Ovary (tissue), 3 donors: ENCODE measurements around the gene RHBDD2.

ENCODE experiments used
- POLR2A ChIP-seq: fragments of 450-650 bp; IDR thresholded peaks from one replicate; pipeline ENCODE4 v1.6.1; 2017; ENCODE audit warnings: antibody characterized with exemption, mild to moderate bottlenecking, moderate library complexity
- TF ChIP-seq, protein P1 (sequence below), 3 donors: fragments of 450-650 bp in 2 of 3; fragments of 200-600 bp in 1 of 3; IDR thresholded peaks; one replicate each; pipeline versions ENCODE4 v1.5.1 to v1.8.0; 2016 to 2022; ENCODE audit warnings: antibody characterized with exemption in 3 of 3, mild to moderate bottlenecking in 1 of 3
- donor health status: DM: no; HTN: no; CAD: no.

DNA sequence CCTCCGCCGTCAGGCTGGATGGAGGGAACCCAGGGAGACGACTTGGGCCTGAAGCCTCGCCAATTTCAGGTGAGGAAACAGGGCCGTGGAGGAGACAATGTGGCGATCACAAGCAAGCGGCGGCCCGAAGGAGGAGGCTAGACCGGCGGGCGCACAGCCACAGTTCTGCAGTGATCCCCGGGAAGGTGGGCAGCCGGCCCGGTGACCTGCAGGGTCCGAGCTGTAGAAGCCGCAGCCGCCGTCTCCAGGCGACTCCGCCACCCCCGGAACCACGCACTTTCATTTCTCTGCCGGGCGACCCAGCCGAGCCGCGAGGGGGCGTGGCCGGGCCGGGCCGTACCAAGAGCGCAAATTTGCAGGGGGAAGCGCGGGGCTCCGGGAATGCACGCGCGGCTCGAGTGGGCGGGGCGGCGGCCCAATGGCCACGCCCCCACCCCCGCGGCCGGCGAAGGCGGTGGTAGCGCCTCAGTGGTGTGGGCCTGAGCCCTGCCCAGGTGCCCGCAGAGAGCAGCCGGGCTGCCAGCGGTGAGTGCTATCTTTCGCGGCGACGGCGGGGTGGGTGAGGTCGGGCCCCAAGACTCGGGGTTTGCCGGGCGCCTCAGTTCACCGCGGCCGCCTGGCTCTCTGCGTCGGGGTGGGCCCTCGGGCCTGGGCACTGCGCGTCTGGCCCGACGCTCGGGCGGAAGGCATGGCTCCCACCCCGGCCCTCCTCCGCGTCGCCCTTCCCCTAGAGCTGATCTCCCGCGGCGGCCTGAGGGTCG, 36.0 kb downstream of the RHBDD2 start, which contains the start of gene POR:
- TF ChIP-seq, protein P1, sequence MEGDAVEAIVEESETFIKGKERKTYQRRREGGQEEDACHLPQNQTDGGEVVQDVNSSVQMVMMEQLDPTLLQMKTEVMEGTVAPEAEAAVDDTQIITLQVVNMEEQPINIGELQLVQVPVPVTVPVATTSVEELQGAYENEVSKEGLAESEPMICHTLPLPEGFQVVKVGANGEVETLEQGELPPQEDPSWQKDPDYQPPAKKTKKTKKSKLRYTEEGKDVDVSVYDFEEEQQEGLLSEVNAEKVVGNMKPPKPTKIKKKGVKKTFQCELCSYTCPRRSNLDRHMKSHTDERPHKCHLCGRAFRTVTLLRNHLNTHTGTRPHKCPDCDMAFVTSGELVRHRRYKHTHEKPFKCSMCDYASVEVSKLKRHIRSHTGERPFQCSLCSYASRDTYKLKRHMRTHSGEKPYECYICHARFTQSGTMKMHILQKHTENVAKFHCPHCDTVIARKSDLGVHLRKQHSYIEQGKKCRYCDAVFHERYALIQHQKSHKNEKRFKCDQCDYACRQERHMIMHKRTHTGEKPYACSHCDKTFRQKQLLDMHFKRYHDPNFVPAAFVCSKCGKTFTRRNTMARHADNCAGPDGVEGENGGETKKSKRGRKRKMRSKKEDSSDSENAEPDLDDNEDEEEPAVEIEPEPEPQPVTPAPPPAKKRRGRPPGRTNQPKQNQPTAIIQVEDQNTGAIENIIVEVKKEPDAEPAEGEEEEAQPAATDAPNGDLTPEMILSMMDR (IDR thresholded peaks at IDR 0.05) = peak in 1 of 3 donors; percentile 49
- TF ChIP-seq POLR2A = peak; percentile 94
